22Rv1 (cell line): ENCODE measurements around the gene CLIC5.

Experiments
- H3K27ac ChIP-seq: fragments of 450-650 bp; 2 replicates; pipeline ENCODE4 v1.5.1; 2017
- ZFX ChIP-seq: fragments of 450-650 bp; IDR thresholded peaks from 2 replicates; pipeline ENCODE4 v1.6.1; 2017; ENCODE audit warnings: antibody characterized with exemption, borderline replicate concordance
- TF ChIP-seq, protein P1 (sequence below): fragments of 450-650 bp; IDR thresholded peaks from 2 replicates; pipeline ENCODE4 v1.5.1; 2017; ENCODE audit warnings: mild to moderate bottlenecking

The CLIC5 gene

DNA sequence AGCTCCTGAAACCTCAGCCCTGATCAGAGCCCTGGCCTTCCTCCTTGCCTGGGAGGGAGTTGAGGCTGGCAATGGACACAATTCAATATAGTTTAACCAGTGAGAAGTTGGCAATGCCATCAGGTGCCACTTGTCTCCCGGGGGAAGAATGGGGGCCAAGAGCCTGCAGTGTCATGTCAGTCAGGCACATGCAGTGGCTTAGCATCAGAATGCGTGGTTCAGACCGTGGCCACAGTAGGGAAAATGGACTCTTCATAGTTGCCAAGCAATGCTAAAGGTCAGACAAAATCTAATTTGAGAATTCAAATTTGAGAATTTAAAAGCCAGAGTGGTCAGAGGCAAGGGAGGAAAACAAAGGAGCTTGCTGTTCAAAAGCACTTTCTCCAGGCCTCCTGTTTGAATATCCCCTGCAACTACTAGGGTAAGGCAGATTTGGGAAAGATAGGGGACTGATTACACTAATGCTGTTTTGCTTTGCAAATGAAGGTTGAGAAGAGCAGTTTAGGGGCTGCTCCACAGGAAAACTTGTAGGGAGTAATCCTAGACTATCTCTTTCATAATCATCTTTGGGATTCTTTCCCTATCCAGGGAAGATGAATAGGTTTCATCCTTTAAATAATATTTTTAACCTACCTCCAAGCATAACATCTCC lies 33.1 kb upstream of the CLIC5 start:
- TF ChIP-seq ZFX = no peak
- TF ChIP-seq, protein P1, sequence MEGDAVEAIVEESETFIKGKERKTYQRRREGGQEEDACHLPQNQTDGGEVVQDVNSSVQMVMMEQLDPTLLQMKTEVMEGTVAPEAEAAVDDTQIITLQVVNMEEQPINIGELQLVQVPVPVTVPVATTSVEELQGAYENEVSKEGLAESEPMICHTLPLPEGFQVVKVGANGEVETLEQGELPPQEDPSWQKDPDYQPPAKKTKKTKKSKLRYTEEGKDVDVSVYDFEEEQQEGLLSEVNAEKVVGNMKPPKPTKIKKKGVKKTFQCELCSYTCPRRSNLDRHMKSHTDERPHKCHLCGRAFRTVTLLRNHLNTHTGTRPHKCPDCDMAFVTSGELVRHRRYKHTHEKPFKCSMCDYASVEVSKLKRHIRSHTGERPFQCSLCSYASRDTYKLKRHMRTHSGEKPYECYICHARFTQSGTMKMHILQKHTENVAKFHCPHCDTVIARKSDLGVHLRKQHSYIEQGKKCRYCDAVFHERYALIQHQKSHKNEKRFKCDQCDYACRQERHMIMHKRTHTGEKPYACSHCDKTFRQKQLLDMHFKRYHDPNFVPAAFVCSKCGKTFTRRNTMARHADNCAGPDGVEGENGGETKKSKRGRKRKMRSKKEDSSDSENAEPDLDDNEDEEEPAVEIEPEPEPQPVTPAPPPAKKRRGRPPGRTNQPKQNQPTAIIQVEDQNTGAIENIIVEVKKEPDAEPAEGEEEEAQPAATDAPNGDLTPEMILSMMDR = no peak
- no peak overlapping the region for H3K27ac ChIP-seq

DNA sequence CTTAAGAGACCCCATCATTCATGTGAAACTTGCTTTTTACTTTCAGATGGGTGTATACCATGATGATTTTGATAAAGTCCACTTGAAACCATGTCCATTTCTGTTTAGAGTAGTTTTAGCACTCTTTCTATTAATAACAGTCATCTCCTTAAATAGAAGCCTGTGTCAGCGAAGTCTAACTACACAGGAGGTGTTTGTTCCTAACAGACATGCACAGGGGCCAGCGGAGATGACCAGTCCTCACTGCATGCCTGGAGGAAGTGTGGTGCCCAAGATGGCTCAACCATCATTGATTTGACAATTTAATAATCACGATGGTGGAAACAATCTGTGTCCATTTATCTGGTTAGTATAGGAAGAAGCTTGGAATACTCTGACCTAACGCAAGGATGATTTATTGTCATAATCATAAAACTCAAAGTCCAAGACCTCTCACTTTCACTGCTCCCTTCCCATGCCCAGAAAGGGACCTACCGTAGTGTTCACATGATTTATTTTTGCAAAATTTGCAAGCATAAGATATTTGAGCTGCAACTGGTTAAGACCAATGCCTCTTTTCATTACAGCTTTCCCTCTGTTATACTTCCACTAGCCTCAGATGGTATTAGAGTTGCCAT lies 31.0 kb upstream of the CLIC5 start:
- TF ChIP-seq, protein P1 = no peak
- TF ChIP-seq ZFX = no peak
- H3K27ac ChIP-seq = no peak overlapping the region

DNA sequence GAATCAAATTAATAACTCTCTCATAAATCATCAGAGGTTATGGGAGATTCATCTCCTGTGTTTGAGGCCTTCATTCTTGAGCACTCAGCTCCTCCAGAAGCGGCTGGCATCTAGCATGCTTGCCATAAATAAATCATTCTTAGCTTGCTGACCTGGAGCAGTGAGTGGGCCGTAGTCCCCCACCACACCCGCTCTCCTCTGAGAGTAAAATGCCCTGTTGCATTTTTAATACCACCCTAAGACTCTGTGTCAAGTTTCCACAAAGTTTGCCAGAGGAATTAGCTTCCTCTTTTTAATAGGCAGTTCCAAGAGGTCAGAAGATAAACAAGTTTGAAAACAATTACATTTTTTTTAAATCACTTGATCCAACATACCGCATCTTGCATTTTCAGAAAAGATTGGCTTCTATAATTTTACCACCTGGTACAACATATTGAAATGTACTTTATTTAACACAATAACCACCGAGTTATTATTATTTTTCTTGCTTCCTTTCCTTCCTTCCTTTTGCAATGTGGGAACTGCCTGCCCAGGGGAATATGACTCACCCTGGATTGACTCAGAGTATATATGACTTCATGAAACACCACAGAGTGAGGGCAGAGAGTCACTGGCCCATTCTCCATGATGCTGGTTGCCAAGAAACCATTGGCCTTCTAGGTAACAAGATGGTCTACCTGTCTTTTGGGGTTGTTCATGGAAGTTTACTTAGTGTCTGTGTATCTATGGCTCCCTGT lies 29.4 kb upstream of the CLIC5 start:
- no peak for TF ChIP-seq ZFX
- TF ChIP-seq, protein P1 = no peak
- no peak overlapping the region for H3K27ac ChIP-seq

DNA sequence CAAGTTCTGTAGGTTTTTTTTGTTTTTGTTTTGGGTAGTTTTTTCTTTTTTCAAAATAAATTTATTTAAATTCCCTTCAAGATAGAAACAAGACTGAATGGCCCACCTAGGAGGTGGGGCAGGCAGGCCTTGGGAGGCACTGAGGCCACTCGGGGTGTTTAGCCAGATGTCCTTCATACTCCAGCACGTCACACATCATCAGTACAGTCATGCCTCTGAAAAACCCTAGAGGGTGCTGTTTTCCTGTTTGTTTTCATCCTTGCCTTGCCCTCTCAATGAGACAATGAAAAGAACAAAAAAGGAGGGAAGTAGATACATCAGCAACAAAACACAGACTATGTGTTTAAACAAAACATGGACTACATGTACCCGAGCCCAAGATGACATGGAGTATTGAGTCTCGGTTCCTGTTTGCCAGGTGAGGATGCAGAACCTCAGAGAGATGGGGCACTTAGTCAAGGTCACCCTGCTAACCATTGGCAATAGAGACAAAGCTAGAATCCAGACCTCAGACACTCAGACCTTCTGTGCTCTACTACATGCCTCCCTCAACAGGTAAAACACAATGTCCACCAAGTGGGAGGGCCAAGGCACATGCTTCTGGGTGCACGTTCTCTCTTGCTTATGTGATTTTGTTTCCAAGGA lies 26.8 kb upstream of the CLIC5 start:
- no peak overlapping the region for H3K27ac ChIP-seq
- no peak for TF ChIP-seq ZFX
- TF ChIP-seq, protein P1 = peak; percentile 81

DNA sequence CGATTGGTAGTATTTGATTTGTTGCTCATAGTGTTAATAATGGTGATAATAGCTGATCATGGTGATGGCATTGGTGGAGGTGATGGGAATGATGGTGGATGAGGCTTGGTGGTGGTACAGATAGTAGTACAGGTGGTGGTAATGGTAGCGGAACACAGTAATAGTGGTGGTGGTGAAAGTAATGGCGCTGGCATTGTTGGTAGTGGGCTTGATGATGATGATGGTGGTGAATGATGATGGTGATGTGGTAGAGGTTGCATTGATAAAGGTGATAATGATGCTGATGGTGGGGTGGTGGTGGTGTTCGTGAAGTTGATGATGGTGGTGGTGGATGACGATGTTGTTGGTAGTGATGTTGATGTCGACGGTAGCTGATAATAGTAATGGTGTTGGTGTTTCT lies 24.6 kb upstream of the CLIC5 start:
- no peak for TF ChIP-seq ZFX
- TF ChIP-seq, protein P1 = no peak
- no peak overlapping the region for H3K27ac ChIP-seq

DNA sequence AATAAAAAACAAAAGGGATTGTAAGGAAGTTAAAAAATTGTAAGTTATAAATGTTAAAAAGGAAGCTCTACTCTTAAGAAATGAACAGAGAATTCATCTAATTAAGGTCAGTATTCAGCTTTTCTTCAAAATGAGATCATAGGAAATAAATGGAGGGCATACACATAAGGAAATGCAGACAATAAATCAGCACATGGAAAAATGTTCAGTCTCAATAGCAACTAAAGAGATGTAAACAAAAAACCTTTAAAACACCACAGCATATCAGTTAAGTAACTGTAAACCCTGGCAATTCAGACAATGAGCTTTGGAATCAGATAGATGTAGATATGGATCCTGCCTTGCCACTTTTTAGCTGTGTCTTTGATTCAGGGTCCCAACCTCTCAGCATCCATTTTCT lies 24.0 kb upstream of the CLIC5 start:
- no peak for TF ChIP-seq ZFX
- TF ChIP-seq, protein P1 = no peak
- H3K27ac ChIP-seq = no peak overlapping the region

DNA sequence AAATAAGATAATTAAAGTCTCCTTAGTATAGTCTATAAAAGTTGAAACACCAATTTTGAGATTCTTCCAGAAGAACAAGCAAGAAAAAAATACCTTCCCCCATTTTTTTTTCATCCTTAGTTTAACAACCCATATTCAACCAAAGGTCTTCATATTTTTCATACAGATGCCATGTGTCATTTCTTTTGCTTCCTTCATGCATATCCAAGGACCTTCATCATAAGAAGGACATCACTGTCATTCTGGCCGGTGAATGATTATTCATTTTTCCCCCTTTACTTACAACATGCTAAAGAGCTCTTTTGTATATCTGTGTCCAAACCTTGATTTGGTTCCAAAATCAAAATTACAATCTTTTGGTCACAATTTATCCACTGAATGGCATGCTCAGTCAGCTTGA lies 21.3 kb upstream of the CLIC5 start:
- TF ChIP-seq ZFX = no peak
- TF ChIP-seq, protein P1 = no peak
- no peak overlapping the region for H3K27ac ChIP-seq
